Measurements from ENCODE around the gene PDGFC. TPM values are rescaled to one million over a fixed set of nuclear protein-coding genes. Genes with fewer than 3 reads are reported as not detected.

The PDGFC gene
- total RNA-seq, 1 donor from 2014 or later, result 39.9 TPM

GRCh38 chr4:156924774-156925315 is 46.8 kb downstream of the PDGFC start:
- peaks cover 8% of the 10 kb centered on the region for H3K9me3 Mint-ChIP-seq
- no peak overlapping the region for H3K4me3 Mint-ChIP-seq
- H3K36me3 Mint-ChIP-seq, result peaks cover 16% of the 10 kb centered on the region
- TF ChIP-seq CTCF (conservative IDR thresholded peaks at IDR 0.05), result no peak
- no peak overlapping the region for H3K27ac Mint-ChIP-seq
- no peaks in the 10 kb centered on the region for H3K27me3 Mint-ChIP-seq
- no peak for DNase-seq (ENCODE audit: extremely low spot score, unreplicated experiment)
- peaks cover 13% of the 10 kb centered on the region for H3K4me1 Mint-ChIP-seq (ENCODE audit: unreplicated experiment)

GRCh38 chr4:156923525-156923924 is 48.1 kb downstream of the PDGFC start:
- H3K4me1 Mint-ChIP-seq (ENCODE audit: unreplicated experiment), result peaks cover 7% of the 10 kb centered on the region
- DNase-seq (ENCODE audit: extremely low spot score, unreplicated experiment), result no peak

GRCh38 chr4:156915221-156915620 is 56.4 kb downstream of the PDGFC start:
- H3K36me3 Mint-ChIP-seq, result peaks cover 13% of the 10 kb centered on the region
- H3K9me3 Mint-ChIP-seq, result peaks cover 13% of the 10 kb centered on the region
- H3K27me3 Mint-ChIP-seq, result no peaks in the 10 kb centered on the region
- H3K4me1 Mint-ChIP-seq (ENCODE audit: unreplicated experiment), result peaks cover 4% of the 10 kb centered on the region
- H3K4me3 Mint-ChIP-seq, result no peak overlapping the region
- no peak for TF ChIP-seq CTCF (conservative IDR thresholded peaks at IDR 0.05)
- no peak overlapping the region for H3K27ac Mint-ChIP-seq
- DNase-seq (ENCODE audit: extremely low spot score, unreplicated experiment), result no peak

More at GRCh38 chr4:156923525-156923924, 48.1 kb downstream of the PDGFC start:
- no peak for TF ChIP-seq CTCF (conservative IDR thresholded peaks at IDR 0.05)
- H3K36me3 Mint-ChIP-seq, result peaks cover 18% of the 10 kb centered on the region
- no peak overlapping the region for H3K4me3 Mint-ChIP-seq
- H3K27me3 Mint-ChIP-seq, result no peaks in the 10 kb centered on the region
- no peak overlapping the region for H3K27ac Mint-ChIP-seq
- H3K9me3 Mint-ChIP-seq, result peaks cover 9% of the 10 kb centered on the region

- H3K9me3 Mint-ChIP-seq, result peaks cover 12% of the 10 kb centered on the region
- no peak overlapping the region for H3K27ac Mint-ChIP-seq
- no peaks in the 10 kb centered on the region for H3K4me1 Mint-ChIP-seq (ENCODE audit: unreplicated experiment)
- no peaks in the 10 kb centered on the region for H3K27me3 Mint-ChIP-seq
- H3K36me3 Mint-ChIP-seq, result peaks cover 9% of the 10 kb centered on the region
- DNase-seq (ENCODE audit: extremely low spot score, unreplicated experiment), result no peak
- no peak overlapping the region for H3K4me3 Mint-ChIP-seq
- TF ChIP-seq CTCF (conservative IDR thresholded peaks at IDR 0.05), result no peak
These were observed 58.4 kb downstream of the PDGFC start for GRCh38 chr4:156913234-156913633.

GRCh38 chr4:156909010-156909409 is 62.6 kb downstream of the PDGFC start:
- Mint-ChIP-seq H3K36me3 (peaks cover 4% of the 10 kb centered on the region), H3K27me3 (no peaks in the 10 kb centered on the region), H3K4me1 (ENCODE audit: unreplicated experiment) (peaks cover 9% of the 10 kb centered on the region), H3K9me3 (peaks cover 9% of the 10 kb centered on the region), H3K4me3 (no peak overlapping the region), H3K27ac (no peak overlapping the region)
- DNase-seq (ENCODE audit: extremely low spot score, unreplicated experiment), result no peak
- no peak for TF ChIP-seq CTCF (conservative IDR thresholded peaks at IDR 0.05)

GRCh38 chr4:156906325-156906724 is 65.3 kb downstream of the PDGFC start:
- Mint-ChIP-seq H3K36me3 (no peaks in the 10 kb centered on the region), H3K27me3 (no peaks in the 10 kb centered on the region), H3K9me3 (peaks cover 4% of the 10 kb centered on the region), H3K4me1 (ENCODE audit: unreplicated experiment) (peaks cover 9% of the 10 kb centered on the region), H3K4me3 (no peak overlapping the region), H3K27ac (no peak overlapping the region)
- DNase-seq (ENCODE audit: extremely low spot score, unreplicated experiment), result no peak
- TF ChIP-seq CTCF (conservative IDR thresholded peaks at IDR 0.05), result no peak
